SJCRH30 (cell line): Measurements from ENCODE around the gene COL5A1. TPM values are rescaled to one million over a fixed set of nuclear protein-coding genes. Genes with fewer than 3 reads are reported as not detected.

Source experiments
- DNase-seq, 2 experiments: peaks; one replicate each; pipeline ENCODE4 v3.0.0-alpha.2; 2015 to 2020
- H3K27ac ChIP-seq: fragments of 250-450 bp; sonication (Bioruptor Pico); 2 replicates; pipeline ENCODE4 v1.5.1; 2020; ENCODE audit warnings: mild to moderate bottlenecking, moderate library complexity
- H3K27me3 ChIP-seq: fragments of 250-450 bp; sonication (Bioruptor Pico); 2 replicates; pipeline ENCODE4 v1.5.1; 2020; ENCODE audit warnings: mild to moderate bottlenecking, moderate library complexity
- H3K36me3 ChIP-seq: fragments of 250-450 bp; sonication (Bioruptor Pico); 2 replicates; pipeline ENCODE4 v1.5.1; 2020; ENCODE audit warnings: mild to moderate bottlenecking, moderate library complexity
- H3K4me1 ChIP-seq: fragments of 250-450 bp; sonication (Bioruptor Pico); 2 replicates; pipeline ENCODE4 v1.5.1; 2020; ENCODE audit warnings: mild to moderate bottlenecking, moderate library complexity
- H3K4me3 ChIP-seq: fragments of 250-450 bp; sonication (Bioruptor Pico); 2 replicates; pipeline ENCODE4 v1.5.1; 2020; ENCODE audit warnings: mild to moderate bottlenecking, moderate library complexity
- H3K9me3 ChIP-seq: fragments of 250-450 bp; sonication (Bioruptor Pico); replicated peaks from 2 replicates; pipeline ENCODE4 v1.5.1; 2020; ENCODE audit warnings: mild to moderate bottlenecking, moderate library complexity
- total RNA-seq: library from RNA; depleted of rRNA; stranded (reverse); fragments of >200 nt; shearing (Covaris generic); gene quantifications from 2 replicates; pipeline ENCODE4 v1.2.3, GENCODE V29; 2014

Gene COL5A1
- total RNA-seq, 1 experiment from 2014 or later: 32.1 TPM

DNA sequence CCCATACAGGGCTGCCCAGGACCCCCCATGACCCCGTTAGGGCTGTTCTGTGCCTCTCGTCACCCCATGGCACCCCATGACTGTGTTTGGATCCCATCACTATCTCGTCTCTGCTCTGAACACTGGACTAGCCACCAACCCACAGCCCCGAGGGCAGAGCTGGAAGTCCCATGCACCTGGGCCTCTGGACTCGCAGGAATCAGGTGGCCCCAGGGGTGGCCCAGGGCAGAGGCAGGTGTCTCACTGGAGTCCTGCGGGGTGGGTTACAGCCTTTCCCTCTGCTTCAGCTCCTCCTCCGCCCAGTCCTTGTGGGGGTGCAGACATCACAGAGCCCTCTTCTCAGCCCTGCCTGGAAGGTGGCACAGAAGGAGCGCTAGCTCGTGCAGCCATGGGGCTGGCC lies 79.7 kb downstream of the COL5A1 start:
- no peaks in the 10 kb centered on the region; the same call in 1 of the 2 replicates for H3K36me3 ChIP-seq
- H3K4me3 ChIP-seq: no peak overlapping the region
- H3K27ac ChIP-seq: no peak overlapping the region
- peaks cover 31% of the 10 kb centered on the region for H3K4me1 ChIP-seq
- H3K9me3 ChIP-seq: no peaks in the 10 kb centered on the region
- H3K27me3 ChIP-seq: no peaks in the 10 kb centered on the region
- DNase-seq: no peak

DNA sequence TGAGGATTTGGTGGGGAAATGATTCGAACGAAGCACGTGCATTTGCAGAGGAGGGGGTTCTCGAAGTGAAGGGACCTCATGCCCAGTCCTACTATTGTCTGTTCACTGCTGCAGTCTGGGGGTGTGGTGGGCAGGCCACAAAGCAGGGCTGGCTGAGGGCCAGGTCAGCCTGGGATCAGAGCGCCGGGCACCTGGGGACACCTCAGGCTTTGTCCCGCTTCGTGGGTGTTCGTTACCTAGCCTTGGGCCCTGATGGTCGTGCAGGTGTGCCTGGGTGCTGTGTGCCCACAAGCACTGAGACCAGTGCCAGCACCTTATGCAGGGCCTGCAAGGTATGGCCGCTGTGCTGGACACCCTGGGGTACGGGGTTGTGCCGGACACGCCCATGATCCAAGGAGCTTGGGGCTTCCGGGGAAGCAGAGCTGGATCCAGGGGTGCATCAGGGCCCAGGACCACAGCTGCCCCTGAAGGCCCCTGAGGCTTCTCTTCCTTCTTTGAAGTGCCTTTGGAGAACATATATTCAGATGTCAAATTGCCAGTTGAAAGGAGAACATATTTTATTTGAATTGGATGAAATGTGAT lies 80.6 kb downstream of the COL5A1 start:
- no peaks in the 10 kb centered on the region for H3K27me3 ChIP-seq
- no peaks in the 10 kb centered on the region for H3K9me3 ChIP-seq
- H3K4me1 ChIP-seq: peaks cover 31% of the 10 kb centered on the region
- no peak overlapping the region for H3K27ac ChIP-seq
- no peak for DNase-seq
- H3K4me3 ChIP-seq: no peak overlapping the region
- H3K36me3 ChIP-seq: no peaks in the 10 kb centered on the region; the same call in 1 of the 2 replicates

DNA sequence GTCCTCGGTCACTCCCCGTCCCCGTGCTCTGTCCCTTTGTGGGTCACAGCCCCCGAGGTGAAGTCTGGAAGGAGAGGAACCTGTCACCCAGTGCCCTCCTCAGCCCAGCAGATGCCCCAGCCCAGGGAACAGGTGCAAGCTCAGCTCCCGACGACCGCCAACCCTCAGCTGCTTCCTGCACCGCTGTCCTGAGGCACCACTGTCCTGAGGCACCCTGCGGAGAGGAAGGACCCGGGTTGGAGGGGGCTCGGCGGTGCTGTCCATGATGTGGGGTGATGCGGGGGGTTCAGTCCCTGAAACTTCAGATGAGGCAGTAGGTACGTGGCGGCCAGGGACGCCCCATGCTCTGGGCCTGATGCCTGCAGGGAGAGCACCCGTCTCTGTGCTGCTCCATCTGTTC lies 81.4 kb downstream of the COL5A1 start:
- Histone ChIP-seq H3K36me3 (no peaks in the 10 kb centered on the region), H3K27me3 (no peaks in the 10 kb centered on the region), H3K27ac (no peak overlapping the region), H3K4me1 (peaks cover 26% of the 10 kb centered on the region), H3K9me3 (no peaks in the 10 kb centered on the region), H3K4me3 (no peak overlapping the region)
- peak; percentile 50 to 69 for DNase-seq

DNA sequence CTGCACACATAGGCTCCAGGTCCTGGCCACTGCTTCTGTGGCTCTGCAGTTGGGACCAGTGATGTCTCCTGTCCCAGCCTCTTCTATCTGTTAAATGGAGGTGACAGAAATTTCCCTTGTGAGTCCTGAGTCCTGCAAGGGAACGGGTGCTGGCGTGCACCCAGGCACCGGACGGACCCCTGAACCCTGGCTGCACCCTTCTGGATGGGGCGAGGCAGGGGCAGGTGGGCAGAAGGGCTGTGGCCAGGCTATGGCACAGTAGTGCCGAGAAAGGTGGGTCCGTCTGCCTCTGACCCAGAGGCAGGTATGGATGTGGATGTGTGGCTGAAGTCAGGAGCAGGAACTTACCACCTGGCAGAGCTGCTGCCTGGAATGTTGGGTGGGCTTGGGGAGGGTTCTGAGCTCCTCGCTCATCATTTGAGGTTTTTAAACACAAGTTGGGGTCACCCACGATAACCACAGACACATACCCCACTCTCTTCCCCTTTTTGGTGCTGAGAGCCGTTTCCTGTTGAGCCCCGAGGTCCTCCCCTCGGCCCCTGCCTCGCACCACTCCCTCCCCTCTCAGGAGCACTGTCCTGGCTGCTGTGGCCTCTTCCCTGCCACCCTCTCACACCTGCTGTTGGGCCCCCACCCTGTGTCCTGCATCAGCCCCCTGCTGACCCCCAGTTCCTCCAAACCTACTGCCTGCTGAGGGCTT lies 82.0 kb downstream of the COL5A1 start:
- Histone ChIP-seq H3K4me1 (peaks cover 22% of the 10 kb centered on the region), H3K9me3 (no peaks in the 10 kb centered on the region), H3K27me3 (no peaks in the 10 kb centered on the region), H3K27ac (no peak overlapping the region), H3K4me3 (no peak overlapping the region), H3K36me3 (no peaks in the 10 kb centered on the region)
- no peak for DNase-seq

DNA sequence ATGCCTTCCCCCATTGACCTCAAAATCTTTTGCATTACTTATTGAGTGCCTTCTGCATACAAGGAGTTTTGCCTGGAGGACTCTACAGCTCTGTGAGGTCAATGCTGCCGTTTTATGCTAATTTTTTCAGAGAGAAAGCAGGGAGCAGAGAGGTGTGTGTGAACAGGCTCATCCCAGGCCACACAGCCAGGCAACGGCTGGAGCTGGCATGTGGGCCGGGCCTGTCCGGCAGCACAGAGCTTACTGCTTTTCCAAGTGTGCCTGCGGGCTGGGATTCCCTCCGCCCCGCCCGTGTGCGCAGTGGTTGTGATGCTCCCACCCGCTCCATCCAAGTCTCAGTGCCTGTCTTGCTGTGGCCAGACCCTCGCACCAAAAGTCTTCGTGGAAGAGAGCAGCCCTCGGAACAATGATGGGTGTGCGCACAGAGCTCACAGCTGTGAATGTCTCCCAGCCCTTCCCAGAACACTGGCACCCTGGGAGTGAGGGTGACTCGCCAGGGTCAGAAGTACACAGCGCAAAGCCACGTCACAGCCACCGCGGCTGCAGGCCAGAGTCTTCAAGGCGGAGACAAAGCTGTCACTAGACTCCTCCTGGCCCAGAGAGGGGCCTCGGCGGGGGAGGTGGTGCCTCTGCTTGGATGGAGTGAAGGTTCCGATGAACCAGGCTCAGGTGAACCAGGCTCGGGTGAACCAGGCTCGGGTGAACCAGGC lies 82.8 kb downstream of the COL5A1 start:
- H3K27me3 ChIP-seq: no peaks in the 10 kb centered on the region
- H3K4me3 ChIP-seq: no peak overlapping the region
- no peak for DNase-seq
- H3K36me3 ChIP-seq: no peaks in the 10 kb centered on the region
- H3K27ac ChIP-seq: no peak overlapping the region
- H3K4me1 ChIP-seq: peaks cover 19% of the 10 kb centered on the region
- H3K9me3 ChIP-seq: no peaks in the 10 kb centered on the region

DNA sequence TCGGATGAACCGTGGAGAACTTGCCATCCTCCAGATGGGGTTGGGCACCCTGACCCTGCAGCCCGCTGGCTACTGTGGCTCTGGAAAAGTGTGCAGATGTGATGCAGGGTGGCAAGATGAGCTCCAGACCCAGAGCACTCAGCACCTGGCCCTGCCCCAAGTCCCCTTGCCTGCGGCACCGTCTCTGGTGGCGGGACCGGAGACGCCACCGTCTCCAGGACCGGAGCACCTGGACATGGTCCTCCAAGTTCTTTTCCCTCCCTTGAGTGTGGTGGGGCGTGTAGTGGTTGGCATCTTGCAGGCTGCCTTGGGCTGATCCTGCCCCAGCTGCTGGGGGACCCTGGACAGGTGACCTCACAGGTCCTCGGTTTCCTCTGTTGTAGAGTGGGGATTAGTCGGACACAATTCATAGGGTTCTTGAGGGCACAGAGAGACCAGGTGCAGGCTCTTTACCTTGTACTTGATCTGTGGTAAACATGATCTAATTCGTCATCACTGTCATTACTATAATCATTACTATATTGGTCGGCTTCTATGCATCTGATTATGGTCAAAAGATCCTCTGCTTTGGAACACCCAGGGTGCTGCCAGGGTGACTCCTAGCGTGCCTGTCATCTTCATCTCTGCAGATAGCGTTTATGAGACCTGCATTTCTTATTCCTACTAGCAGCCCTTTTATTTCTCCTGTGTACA lies 83.5 kb downstream of the COL5A1 start:
- no peaks in the 10 kb centered on the region for H3K27me3 ChIP-seq
- H3K4me3 ChIP-seq: no peak overlapping the region
- no peak overlapping the region for H3K27ac ChIP-seq
- H3K9me3 ChIP-seq: no peaks in the 10 kb centered on the region
- DNase-seq: no peak
- peaks cover 19% of the 10 kb centered on the region for H3K4me1 ChIP-seq
- no peaks in the 10 kb centered on the region for H3K36me3 ChIP-seq

DNA sequence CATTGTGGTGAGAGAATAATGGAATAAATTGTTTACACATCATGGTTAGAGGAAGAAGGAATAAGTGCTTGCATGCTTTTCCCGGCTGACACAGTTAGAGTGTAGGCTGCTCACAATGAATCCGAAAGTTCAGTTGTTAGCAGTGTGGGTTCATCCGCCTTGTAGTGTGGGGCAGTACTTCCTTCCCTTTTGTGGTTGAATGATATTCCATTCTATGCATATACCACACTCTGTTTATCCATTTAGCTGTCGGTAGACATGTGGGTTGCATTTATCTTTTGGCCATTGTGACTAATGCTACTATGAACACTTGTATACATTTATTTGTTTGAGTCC lies 84.0 kb downstream of the COL5A1 start:
- Histone ChIP-seq H3K4me1 (peaks cover 19% of the 10 kb centered on the region), H3K9me3 (no peaks in the 10 kb centered on the region), H3K4me3 (no peak overlapping the region), H3K27ac (no peak overlapping the region), H3K27me3 (no peaks in the 10 kb centered on the region), H3K36me3 (peaks cover 2% of the 10 kb centered on the region; the same call in 1 of the 2 replicates)
- DNase-seq: no peak

DNA sequence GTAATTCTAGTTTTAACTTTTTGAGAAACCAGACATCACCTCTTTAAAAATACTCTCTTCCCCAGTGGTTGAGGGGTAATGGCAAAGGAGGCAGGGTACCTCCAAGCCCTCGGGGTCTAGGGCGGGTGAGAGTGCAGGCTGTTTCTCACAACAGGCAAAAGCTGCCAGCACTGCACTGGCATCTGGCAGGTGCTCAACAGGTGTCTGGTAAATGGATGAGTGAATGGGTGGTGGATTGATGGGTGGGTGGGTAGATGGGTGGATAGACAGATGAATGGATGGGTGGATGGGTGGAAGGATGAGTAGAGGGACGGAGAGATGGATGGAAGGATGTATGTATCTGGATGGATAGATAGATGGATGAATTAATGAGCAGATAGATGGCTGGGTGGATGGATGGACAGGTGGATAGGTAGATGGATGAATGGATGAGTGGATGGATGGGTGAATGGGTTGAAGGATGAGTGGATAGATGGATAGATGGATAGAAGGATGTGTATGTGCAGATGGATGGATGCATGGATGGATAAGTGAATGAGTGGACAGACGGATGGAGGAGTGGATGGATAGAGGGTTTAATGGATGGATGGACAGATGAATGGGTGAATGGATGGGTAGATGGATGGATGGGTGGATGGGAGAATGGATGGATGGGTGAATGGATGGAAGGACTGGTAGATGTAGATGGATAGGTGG lies 84.6 kb downstream of the COL5A1 start:
- Histone ChIP-seq H3K36me3 (peaks cover 3% of the 10 kb centered on the region; the same call in 1 of the 2 replicates), H3K27me3 (no peaks in the 10 kb centered on the region), H3K4me3 (no peak overlapping the region), H3K9me3 (no peaks in the 10 kb centered on the region), H3K27ac (no peak overlapping the region), H3K4me1 (peaks cover 19% of the 10 kb centered on the region)
- no peak for DNase-seq

DNA sequence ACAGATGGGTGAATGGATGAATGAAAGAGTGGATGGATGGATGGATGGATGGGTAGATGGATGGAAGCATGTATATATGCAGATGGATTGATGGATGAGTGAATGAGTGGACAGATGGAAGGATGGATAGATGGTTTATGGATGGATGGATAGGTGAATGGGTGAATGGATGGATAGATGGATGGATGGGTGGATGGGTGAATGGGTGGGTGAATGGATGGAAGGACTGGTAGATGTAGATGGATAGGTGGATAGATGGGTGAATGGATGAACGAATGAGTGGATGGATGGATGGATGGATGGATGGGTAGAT lies 85.1 kb downstream of the COL5A1 start:
- H3K4me1 ChIP-seq: peaks cover 19% of the 10 kb centered on the region
- H3K9me3 ChIP-seq: no peaks in the 10 kb centered on the region
- no peak for DNase-seq
- H3K36me3 ChIP-seq: peaks cover 3% of the 10 kb centered on the region; the same call in 1 of the 2 replicates
- no peaks in the 10 kb centered on the region for H3K27me3 ChIP-seq
- no peak overlapping the region for H3K4me3 ChIP-seq
- no peak overlapping the region for H3K27ac ChIP-seq

DNA sequence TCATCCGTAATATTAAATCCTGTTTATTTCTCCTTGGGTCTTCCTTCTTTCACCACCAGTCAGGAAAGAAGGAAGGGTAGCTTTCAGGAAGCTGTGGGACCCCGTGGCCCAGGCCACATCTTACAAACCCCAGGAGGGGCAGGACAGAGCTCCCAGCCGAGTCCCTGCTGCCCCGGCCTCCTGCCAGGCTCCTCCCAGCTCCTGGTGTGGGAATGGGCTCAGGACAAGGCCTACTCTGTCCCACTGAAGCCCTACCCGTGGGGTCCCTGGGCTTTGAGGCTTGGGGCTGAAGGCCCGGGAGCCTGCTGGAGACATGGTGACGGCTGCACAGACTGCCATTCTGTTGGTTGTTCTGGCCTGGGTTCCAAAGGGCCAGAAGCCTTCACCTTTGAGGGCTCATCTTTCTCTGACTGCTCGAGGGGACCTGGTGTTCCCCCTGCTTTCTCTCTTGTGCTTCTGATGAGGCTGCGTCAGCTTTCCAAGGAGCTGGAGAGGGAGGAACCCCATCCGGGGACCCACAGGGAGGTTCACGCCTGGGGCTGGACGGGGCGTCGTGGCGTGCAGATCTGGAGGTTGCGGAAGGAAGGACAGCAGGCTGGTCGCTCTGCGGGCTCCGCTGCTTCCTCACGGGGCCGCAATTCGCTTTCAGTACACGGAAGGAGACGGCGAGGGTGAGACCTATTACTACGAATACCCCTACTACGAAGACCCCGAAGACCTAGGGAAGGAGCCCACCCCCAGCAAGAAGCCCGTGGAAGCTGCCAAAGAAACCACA lies 86.6 kb downstream of the COL5A1 start:
- peaks cover 11% of the 10 kb centered on the region for H3K4me1 ChIP-seq
- no peaks in the 10 kb centered on the region for H3K27me3 ChIP-seq
- no peaks in the 10 kb centered on the region for H3K9me3 ChIP-seq
- H3K4me3 ChIP-seq: no peak overlapping the region
- no peak for DNase-seq
- H3K27ac ChIP-seq: no peak overlapping the region
- H3K36me3 ChIP-seq: peaks cover 9% of the 10 kb centered on the region; the same call in 1 of the 2 replicates

DNA sequence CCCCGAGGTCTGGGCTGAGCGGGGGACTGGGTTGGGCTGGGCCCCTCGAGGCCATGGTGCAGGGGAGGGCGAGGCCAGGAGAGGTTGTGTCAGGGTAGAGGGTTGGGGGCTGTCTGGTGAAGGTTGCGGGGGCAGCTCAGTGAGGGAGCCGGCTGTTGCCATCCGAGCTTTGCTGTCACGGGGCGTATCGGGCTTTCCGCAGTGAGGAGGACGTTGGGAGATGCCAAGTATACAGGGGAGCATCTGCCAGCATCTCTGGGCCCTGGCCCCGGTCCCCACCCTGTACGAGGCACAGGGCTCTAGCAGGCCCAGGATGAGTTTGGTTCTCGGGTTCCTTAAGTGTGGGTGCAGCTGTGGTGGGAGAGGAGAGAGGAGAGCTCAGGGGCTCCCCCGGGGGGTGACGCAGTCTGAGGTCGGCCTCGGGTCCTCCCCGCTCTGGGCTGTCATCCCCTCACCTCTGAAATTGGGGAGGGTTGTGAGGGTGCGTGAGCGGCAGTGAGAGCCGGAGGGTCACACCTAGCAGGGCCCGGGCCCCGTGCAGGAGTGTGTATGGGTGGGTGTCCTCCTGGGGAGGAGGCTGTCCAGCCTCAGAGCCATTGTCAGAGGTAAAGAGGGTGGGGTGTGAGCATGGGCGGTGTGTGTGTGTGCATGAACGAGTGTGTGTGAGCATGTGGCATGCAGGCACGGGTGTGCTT lies 87.3 kb downstream of the COL5A1 start:
- no peak overlapping the region for H3K27ac ChIP-seq
- H3K4me1 ChIP-seq: peaks cover 13% of the 10 kb centered on the region
- no peak overlapping the region for H3K4me3 ChIP-seq
- no peak for DNase-seq
- no peaks in the 10 kb centered on the region for H3K9me3 ChIP-seq
- H3K36me3 ChIP-seq: peaks cover 9% of the 10 kb centered on the region; the same call in 1 of the 2 replicates
- no peaks in the 10 kb centered on the region for H3K27me3 ChIP-seq

DNA sequence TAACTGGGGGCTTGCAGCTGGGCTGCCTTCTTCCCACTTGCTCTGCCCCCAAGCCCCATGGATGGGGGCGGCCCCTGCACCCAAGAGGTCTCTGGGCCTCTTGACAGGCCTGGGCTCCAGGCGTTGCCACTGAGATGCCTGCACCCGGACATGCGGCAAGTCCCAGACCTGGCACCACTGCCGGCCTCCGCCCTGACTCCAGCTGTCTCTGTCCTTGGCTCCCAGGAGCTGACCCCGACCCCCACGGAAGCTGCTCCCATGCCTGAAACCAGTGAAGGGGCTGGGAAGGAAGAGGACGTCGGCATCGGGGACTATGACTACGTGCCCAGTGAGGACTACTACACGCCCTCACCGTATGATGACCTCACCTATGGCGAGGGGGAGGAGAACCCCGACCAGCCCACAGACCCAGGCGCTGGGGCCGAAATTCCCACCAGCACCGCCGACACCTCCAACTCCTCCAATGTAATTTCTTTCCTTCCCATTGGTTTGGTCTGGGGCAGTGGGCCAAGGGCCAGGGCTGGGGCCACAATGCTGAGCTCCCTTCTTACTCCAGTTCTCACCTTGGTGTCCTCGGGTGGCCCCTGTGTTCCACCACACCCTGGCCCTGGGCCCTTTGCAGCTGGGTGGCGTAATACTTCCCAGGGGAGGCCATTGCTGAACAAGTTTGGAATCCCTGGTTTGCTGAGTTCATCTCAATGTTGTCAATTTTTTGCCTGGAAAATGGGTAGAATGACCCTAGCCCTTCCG lies 88.6 kb downstream of the COL5A1 start:
- H3K27ac ChIP-seq: no peak overlapping the region
- H3K36me3 ChIP-seq: peaks cover 9% of the 10 kb centered on the region; the same call in 1 of the 2 replicates
- H3K27me3 ChIP-seq: no peaks in the 10 kb centered on the region
- no peaks in the 10 kb centered on the region for H3K9me3 ChIP-seq
- no peak overlapping the region for H3K4me3 ChIP-seq
- H3K4me1 ChIP-seq: peaks cover 24% of the 10 kb centered on the region
- no peak for DNase-seq
